BJ (cell line): ENCODE results near the gene BTC. TPM values are rescaled to one million over a fixed set of nuclear protein-coding genes. Genes with fewer than 3 reads are reported as not detected.
"Not testable (repeated sequence)": the region's sequence is repeated elsewhere in the genome, so short reads cannot be mapped to it uniquely, and the experiment has no call there.

Source experiments
- CTCF ChIA-PET: fragments of 350-600 bp; formaldehyde crosslinking; extraction: SDS; loops from one replicate; lab custom pipeline; 2021; ENCODE audit warnings: antibody characterized with exemption, inconsistent platforms; lab: Yijun Ruan, JAX
- POLR2A ChIA-PET: fragments of 300-600 bp; sonication (Branson Sonifier 250); formaldehyde crosslinking; extraction: SDS; loops from one replicate; lab custom pipeline; 2021; ENCODE audit warnings: antibody characterized with exemption; lab: Charles Lee
- DNase-seq: peaks from one replicate; pipeline ENCODE4 v3.0.0-alpha.2; 2011; ENCODE audit warnings: low read depth
- H3K27me3 ChIP-seq: 2 replicates; pipeline ENCODE4 v1.6.0; 2011; ENCODE audit warnings: low read length; ENCODE audit not compliant: control insufficient read depth, insufficient read depth
- H3K36me3 ChIP-seq: 2 replicates; pipeline ENCODE4 v1.5.1; 2011; ENCODE audit warnings: low read length; ENCODE audit not compliant: control insufficient read depth, insufficient read depth
- H3K4me3 ChIP-seq: 2 replicates; pipeline ENCODE4 v1.5.1; 2011; ENCODE audit warnings: low read depth, mild to moderate bottlenecking, control low read depth, low read length
- CTCF ChIP-seq: IDR thresholded peaks from 2 replicates; pipeline ENCODE4 v1.5.1; 2011; ENCODE audit warnings: low read depth, mild to moderate bottlenecking, control low read depth, inconsistent platforms, low read length, moderate library complexity; ENCODE audit not compliant: insufficient read depth
- polyA plus RNA-seq: library from polyadenylated mRNA; depleted of rRNA; stranded (reverse); fragments of >200 nt; gene quantifications from 2 replicates; pipeline ENCODE4 v1.2.3, GENCODE V29; 2011

The BTC gene
- polyA plus RNA-seq, 1 experiment, result not detected

- Histone ChIP-seq H3K4me3 (no peak overlapping the region), H3K36me3 (no peaks in the 10 kb centered on the region), H3K27me3 (peaks cover 2% of the 10 kb centered on the region; the same call in 1 of the 2 replicates)
- TF ChIP-seq CTCF, result no peak
- no peak for DNase-seq
- ChIA-PET POLR2A (no interaction called here), CTCF (no interaction called here)
Measured at GRCh38 chr4:74733756-74734155, 60.6 kb downstream of the BTC start.

- Histone ChIP-seq H3K36me3 (no peaks in the 10 kb centered on the region), H3K27me3 (0 out of 2 replicates have a peak, but pooled peaks cover 1% of the 10 kb centered on the region), H3K4me3 (no peak overlapping the region)
- CTCF ChIA-PET, result no interaction called here
- POLR2A ChIA-PET, result no interaction called here
- no peak for TF ChIP-seq CTCF
- DNase-seq, result no peak
Measured at GRCh38 chr4:74724979-74725378, 69.3 kb downstream of the BTC start.

GRCh38 chr4:74716436-74716765, 77.9 kb downstream of the BTC start:
- ChIA-PET POLR2A (no interaction called here), CTCF (interaction anchor here (0.9 kb wide), 1 partner anchor 11 kb away, joined by 3 read pairs; no protein-coding TSS in a partner anchor)
- no peak for TF ChIP-seq CTCF

GRCh38 chr4:74715706-74716435, 78.5 kb downstream of the BTC start:
- Histone ChIP-seq H3K4me3 (no peak overlapping the region), H3K36me3 (no peaks in the 10 kb centered on the region), H3K27me3 (no peaks in the 10 kb centered on the region)
- CTCF ChIA-PET, result interaction anchor here (0.9 kb wide), 1 partner anchor 11 kb away, joined by 3 read pairs; no protein-coding TSS in a partner anchor
- no peak for DNase-seq
- POLR2A ChIA-PET, result no interaction called here
- no peak for TF ChIP-seq CTCF

More at GRCh38 chr4:74716436-74716765, 77.9 kb downstream of the BTC start:
- no peak overlapping the region for H3K4me3 ChIP-seq
- H3K27me3 ChIP-seq, result no peaks in the 10 kb centered on the region
- no peak for DNase-seq
- H3K36me3 ChIP-seq, result no peaks in the 10 kb centered on the region

GRCh38 chr4:74714611-74715130, 79.7 kb downstream of the BTC start:
- Histone ChIP-seq H3K4me3 (no peak overlapping the region), H3K36me3 (no peaks in the 10 kb centered on the region), H3K27me3 (no peaks in the 10 kb centered on the region)
- no peak for TF ChIP-seq CTCF
- no peak for DNase-seq
- ChIA-PET CTCF (no interaction called here), POLR2A (no interaction called here)

GRCh38 chr4:74708135-74708534, 86.2 kb downstream of the BTC start:
- H3K4me3 ChIP-seq, POLR2A ChIA-PET, H3K27me3 ChIP-seq, DNase-seq, H3K36me3 ChIP-seq, CTCF ChIA-PET: not testable (repeated sequence)
